ENCODE data around the gene TCF12. TPM values are rescaled to one million over a fixed set of nuclear protein-coding genes. Genes with fewer than 3 reads are reported as not detected.

Gene TCF12
- total RNA-seq, 8 experiments from 2014 or later, result 34.7 to 177 (median 99.7) TPM

DNA sequence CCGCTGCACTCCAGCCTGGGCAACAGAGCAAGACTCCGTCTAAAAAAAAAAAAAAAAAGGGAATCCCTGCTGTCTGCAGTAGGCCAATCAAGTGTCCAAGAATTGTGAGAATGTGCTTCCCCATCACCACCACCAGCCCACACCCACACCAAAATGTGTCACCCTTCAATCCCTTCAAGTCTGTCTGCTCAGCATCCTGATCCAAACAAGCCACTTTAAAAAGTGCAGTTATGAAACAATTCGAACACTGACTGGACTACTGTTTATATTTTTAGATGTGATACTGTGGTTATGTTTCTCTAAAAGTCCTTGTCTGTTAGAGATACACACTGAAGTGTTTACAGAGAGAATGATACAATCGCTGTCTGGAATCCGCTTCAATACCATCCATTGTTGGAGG, 379.8 kb downstream of the TCF12 start:
- no peak for ATAC-seq (replicated peaks in 6 of 8)
- 0 to 100% (median 100%) methylated on average over 1 to 3 of the region's 5 CpGs; no CpG with 5 or more reads in 3 of the 10 experiments for WGBS, 10 experiments
- in situ Hi-C loops (cut with MboI; ENCODE audit: low pct_unique_long_range_greater_than_20kb in 2 of 9, low sequenced_read_pairs in 9 of 9, unreplicated experiment in 9 of 9), result no loop called here
- Histone ChIP-seq H3K27ac (no peak overlapping the region), H3K4me3 (no peak overlapping the region), H3K4me1 (replicated peaks in 1 of 2) (peaks cover 0 to 4% of the 10 kb centered on the region in 2 donors)

DNA sequence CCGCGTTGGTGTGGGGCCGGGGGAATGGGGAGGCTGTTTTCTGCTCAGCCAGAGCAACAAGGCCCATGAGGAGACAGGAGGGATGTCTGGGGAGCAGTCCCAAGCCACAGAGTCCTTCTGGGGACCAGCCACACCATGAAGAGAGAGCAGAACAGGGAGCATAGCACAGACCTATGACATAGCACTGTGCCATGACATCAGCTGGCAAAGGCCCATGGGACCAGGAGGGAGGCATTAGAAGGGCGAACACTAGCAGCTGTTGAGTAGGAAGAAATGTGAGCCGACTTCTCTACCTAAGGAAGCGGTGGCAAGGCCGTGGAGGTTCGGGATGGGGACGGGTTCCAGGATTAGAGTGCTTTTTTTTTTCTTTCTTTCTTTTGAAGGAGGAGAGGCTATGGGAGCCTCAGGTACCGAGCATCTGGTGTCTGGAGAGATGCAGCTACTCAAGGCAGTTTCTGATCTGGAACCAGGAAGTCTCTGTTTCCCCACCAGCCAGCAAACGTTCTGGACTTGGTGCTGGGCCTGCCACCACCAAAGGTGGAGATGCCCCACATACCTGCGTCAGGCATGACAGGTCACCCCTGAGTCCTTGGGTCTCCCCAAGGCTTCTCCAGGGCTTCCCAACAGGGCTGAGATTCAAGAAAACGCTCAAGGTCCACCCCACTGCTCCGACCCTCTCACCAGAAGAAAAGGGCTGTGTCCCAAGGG, 380.6 kb downstream of the TCF12 start:
- no peak overlapping the region for H3K27ac ChIP-seq
- peaks cover 0 to 4% of the 10 kb centered on the region in 2 donors for H3K4me1 ChIP-seq (replicated peaks in 1 of 2)
- ATAC-seq (replicated peaks in 6 of 8), result peak in 1 of 8 experiments; percentile 34
- H3K4me3 ChIP-seq, result no peak overlapping the region
- WGBS, 10 experiments, result 31 to 100% (median 86%) methylated on average over 2 to 7 of the region's 14 CpGs
- in situ Hi-C loops (cut with MboI; ENCODE audit: low pct_unique_long_range_greater_than_20kb in 2 of 9, low sequenced_read_pairs in 9 of 9, unreplicated experiment in 9 of 9), result no loop called here

DNA sequence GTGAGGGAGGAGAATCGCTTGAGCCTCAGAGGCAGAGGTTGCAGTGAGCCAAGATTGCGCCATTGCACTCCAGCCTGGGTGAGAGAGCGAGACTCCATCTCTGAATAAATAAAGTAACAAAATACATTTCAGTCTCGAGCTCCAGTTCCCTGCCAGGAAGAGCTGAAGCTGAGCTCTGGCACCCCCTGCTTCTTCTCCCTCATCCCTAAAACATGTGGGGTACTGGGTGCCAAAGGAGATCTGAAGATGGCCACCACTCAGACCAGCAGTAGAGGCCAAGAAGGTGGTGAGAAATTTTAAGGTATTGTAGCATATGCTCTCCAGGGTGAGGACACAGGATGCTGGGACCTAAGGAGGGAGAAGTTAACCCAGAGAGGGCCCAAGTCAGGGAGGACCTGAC, 382.9 kb downstream of the TCF12 start:
- H3K27ac ChIP-seq, result no peak overlapping the region
- in situ Hi-C loops (cut with MboI; ENCODE audit: low pct_unique_long_range_greater_than_20kb in 2 of 9, low sequenced_read_pairs in 9 of 9, unreplicated experiment in 9 of 9), result loop anchor here in 3 of 9 experiments (25.0 kb wide), 2 partner anchors 164 to 814 kb away; no protein-coding TSS in a partner anchor
- 90 to 100% (median 98%) methylated on average over 2 to 4 of the region's 4 CpGs; no CpG with 5 or more reads in 5 of the 10 experiments for WGBS, 10 experiments

DNA sequence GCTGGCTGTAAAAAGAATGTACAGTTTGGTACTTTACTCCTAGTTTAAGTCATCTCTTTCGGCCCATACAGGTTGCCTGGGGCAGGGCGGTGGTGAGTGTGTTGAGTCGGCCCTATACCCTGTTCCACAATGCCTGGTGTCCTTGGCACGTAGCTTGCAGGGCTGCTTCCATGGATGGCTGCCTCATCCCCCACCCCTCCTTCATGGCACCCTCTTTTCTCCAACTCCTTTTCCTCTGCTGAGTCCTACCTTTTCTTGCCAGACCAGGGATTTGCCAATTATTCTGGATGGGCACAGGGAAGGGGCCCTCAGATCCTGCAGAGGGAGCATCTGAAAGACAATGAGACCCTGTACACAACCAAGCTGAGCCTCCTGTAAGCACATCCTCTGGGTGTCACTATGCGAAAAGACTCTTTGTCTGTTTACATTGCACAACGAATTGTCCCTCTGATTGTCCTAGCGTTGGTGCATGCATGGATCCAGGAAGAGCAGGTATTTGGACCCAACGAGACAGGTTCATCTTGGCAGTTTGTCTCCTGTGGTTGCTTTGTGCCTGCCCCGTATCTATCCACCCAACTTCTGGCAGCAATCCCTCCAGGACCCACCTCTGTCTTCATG, 384.3 kb downstream of the TCF12 start:
- ATAC-seq (replicated peaks in 6 of 8), result no peak
- in situ Hi-C loops (cut with MboI; ENCODE audit: low pct_unique_long_range_greater_than_20kb in 2 of 9, low sequenced_read_pairs in 9 of 9, unreplicated experiment in 9 of 9), result loop anchor here in 3 of 9 experiments (25.0 kb wide), 2 partner anchors 165 to 815 kb away; no protein-coding TSS in a partner anchor
- no peak overlapping the region for H3K4me3 ChIP-seq
- WGBS, 10 experiments, result 51 to 100% (median 80%) methylated on average over 1 to 6 of the region's 9 CpGs; no CpG with 5 or more reads in 3 of the 10 experiments
- H3K4me1 ChIP-seq (replicated peaks in 1 of 2), result peaks cover 0 to 5% of the 10 kb centered on the region in 2 donors
- H3K27ac ChIP-seq, result no peak overlapping the region

More for the DNA sequence above, 382.9 kb downstream of the TCF12 start:
- H3K4me3 ChIP-seq, result no peak overlapping the region
- H3K4me1 ChIP-seq (replicated peaks in 1 of 2), result peaks cover 0 to 9% of the 10 kb centered on the region in 2 donors
- no peak for ATAC-seq (replicated peaks in 6 of 8)

DNA sequence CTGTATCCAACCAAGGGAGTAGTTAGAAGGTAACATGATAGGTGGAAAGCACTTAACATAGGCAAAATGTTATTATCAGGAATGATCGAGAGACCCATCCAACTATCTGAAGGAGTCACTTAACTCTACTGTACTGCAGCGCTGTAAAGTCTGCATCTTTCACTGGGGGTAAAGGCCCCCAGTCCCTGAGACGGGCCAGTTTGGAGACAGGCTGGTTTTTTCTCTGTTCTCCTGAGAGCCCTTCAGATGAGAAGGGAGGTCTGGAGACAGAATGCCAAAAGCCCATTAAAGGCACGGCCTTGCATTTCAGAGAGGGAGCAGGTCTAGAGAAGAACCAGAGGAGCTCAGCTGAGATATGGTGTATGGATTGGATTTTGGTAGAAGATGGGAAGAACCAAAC, 386.6 kb downstream of the TCF12 start:
- peaks cover 0 to 5% of the 10 kb centered on the region in 2 donors for H3K4me1 ChIP-seq (replicated peaks in 1 of 2)
- no peak for ATAC-seq (replicated peaks in 6 of 8)
- WGBS, 10 experiments, result 73 to 100% (median 90%) methylated on average over 1 to 3 of the region's 4 CpGs; no CpG with 5 or more reads in 3 of the 10 experiments
- no peak overlapping the region for H3K4me3 ChIP-seq
- in situ Hi-C loops (cut with MboI; ENCODE audit: low pct_unique_long_range_greater_than_20kb in 2 of 9, low sequenced_read_pairs in 9 of 9, unreplicated experiment in 9 of 9), result loop anchor here in 3 of 9 experiments (25.0 kb wide), 2 partner anchors 168 to 818 kb away; no protein-coding TSS in a partner anchor
- H3K27ac ChIP-seq, result no peak overlapping the region

DNA sequence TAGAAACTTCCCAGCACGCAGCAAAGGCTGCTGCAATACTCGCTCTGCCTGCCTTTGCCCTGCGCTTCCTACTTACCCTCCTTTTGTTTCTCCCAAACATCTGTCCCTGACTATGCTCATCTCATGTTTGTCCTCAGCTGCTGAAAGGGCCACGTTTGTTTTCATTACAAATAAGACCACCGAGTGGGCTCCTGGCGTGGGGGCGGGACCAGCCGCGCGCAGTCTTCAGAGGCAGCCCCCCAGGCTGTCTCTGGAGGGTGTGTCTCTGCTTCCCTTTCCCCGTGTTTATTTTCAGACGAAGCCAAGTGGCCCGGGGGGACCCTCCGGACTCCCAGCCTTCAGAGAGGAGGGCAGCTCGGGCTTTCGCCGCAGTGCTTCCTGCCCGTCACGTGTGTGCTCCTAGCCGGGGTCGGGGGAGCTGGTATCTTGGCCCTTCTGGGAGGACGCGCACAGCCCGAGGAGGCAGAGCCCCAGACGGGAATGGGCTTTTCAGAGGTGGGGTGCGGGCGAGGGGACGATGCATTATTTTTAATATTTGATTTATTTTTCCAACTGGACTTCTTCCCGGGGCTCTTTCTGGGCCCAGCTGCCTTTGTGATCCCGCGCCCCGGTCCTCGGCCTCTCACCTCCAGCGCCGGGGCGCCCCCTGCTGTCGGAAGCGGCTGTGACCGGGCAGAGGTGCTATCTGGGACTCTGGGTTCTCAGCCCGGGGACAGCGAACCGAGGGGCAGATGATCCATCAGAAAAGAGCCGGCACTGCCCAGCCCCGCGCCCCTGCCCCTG, 387.9 kb downstream of the TCF12 start:
- Histone ChIP-seq H3K4me1 (replicated peaks in 1 of 2) (peaks cover 0 to 5% of the 10 kb centered on the region in 2 donors), H3K4me3 (peak overlapping the region; percentile 17 to 38 (median 30)), H3K27ac (peak overlapping the region in 1 of 2 donors; percentile 44)
- WGBS, 10 experiments, result 0 to 60% (median 13%) methylated on average over 1 to 10 of the region's 45 CpGs; no CpG with 5 or more reads in 3 of the 10 experiments
- in situ Hi-C loops (cut with MboI; ENCODE audit: low pct_unique_long_range_greater_than_20kb in 2 of 9, low sequenced_read_pairs in 9 of 9, unreplicated experiment in 9 of 9), result loop anchor here in 3 of 9 experiments (25.0 kb wide), 2 partner anchors 169 to 819 kb away; no protein-coding TSS in a partner anchor
- peak; percentile 81 to 96 (median 90) for ATAC-seq (replicated peaks in 6 of 8)

DNA sequence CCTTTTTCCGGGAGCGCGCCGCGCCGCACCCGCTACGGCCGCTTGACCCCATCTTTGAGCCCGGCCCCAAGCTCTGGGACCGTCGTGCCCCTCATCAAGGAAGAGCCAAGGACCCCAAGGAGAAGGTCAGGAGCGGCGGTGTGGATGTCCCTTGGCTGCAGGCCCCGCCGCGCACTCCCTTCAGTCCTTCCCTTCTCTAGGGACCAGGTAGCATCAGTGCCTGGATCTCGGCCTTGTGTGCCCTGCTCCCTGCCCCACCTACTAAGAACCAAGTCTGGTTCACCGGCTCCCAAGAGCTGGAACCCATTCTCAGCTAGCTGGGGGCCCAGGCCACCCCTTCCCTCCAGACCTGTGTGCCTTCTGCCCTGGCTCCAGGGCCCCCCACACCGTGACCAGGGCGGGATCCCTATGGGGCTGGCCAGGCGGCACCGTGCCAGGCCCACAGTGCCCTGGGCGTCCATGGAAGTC, 388.5 kb downstream of the TCF12 start:
- in situ Hi-C loops (cut with MboI; ENCODE audit: low pct_unique_long_range_greater_than_20kb in 2 of 9, low sequenced_read_pairs in 9 of 9, unreplicated experiment in 9 of 9), result loop anchor here in 3 of 9 experiments (25.0 kb wide), 2 partner anchors 170 to 820 kb away; no protein-coding TSS in a partner anchor
- Histone ChIP-seq H3K4me1 (replicated peaks in 1 of 2) (peaks cover 0 to 5% of the 10 kb centered on the region in 2 donors), H3K27ac (no peak overlapping the region), H3K4me3 (peak overlapping the region in 3 of 5 donors; percentile 30 to 38 (median 33))
- WGBS, 10 experiments, result 11 to 94% (median 83%) methylated on average over 3 to 9 of the region's 24 CpGs; no CpG with 5 or more reads in 7 of the 10 experiments
- peak; percentile 6 to 52 (median 20) for ATAC-seq (replicated peaks in 6 of 8)

DNA sequence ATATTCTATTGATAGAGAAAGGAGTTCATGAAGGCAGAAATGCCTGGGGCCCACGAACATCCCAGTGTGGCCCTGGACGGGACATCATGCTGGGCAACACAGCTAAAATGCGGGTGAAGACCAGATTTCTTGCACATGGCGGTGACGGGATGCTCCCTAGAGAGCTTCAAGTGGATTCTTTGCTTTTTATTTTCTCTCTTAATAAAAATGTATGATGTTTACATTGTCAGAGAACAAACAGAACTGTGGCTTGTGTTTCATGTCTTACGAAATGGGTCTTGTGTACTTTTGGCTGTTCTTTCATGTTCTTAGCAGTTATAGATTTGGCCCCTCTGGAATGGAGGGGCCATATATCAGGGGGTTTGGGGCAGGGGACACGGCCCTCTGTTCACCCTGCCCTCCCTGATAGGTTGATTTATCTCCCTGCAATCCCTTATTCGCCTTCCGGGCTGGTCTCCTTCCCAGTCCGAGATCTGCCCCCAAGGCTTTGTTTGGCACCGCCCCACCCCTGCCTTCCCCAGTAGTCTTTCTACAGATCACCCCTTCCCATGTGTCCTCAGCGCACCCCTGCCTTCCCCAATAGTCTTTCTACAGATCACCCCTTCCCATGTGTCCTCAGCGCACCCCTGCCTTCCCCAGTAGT, 389.2 kb downstream of the TCF12 start:
- no peak overlapping the region for H3K27ac ChIP-seq
- H3K4me3 ChIP-seq, result no peak overlapping the region
- in situ Hi-C loops (cut with MboI; ENCODE audit: low pct_unique_long_range_greater_than_20kb in 2 of 9, low sequenced_read_pairs in 9 of 9, unreplicated experiment in 9 of 9), result loop anchor here in 3 of 9 experiments (25.0 kb wide), 2 partner anchors 170 to 820 kb away; no protein-coding TSS in a partner anchor

DNA sequence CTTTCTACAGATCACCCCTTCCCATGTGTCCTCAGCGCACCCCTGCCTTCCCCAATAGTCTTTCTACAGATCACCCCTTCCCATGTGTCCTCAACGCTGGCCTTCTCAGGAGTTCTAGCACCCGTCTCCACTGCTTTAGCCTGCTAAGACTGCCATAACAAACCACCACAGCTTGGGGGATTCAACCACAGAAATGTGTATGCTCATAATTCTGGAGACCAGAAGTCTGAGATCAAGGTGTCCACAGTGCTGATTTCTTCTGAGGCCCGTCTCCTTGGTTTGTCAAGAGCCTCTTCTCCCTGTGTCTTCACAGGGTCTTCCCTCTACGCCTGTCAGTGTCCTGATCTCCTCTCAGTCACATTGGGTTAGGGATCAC, 389.7 kb downstream of the TCF12 start:
- 85 to 100% (median 100%) methylated on average over 1 to 4 of the region's 5 CpGs; no CpG with 5 or more reads in 5 of the 10 experiments for WGBS, 10 experiments
- Histone ChIP-seq H3K27ac (no peak overlapping the region), H3K4me1 (replicated peaks in 1 of 2) (peaks cover 0 to 5% of the 10 kb centered on the region in 2 donors), H3K4me3 (no peak overlapping the region)
- ATAC-seq (replicated peaks in 6 of 8), result no peak
- in situ Hi-C loops (cut with MboI; ENCODE audit: low pct_unique_long_range_greater_than_20kb in 2 of 9, low sequenced_read_pairs in 9 of 9, unreplicated experiment in 9 of 9), result loop anchor here in 3 of 9 experiments (25.0 kb wide), 2 partner anchors 171 to 821 kb away; no protein-coding TSS in a partner anchor

More for the DNA sequence above, 389.2 kb downstream of the TCF12 start:
- H3K4me1 ChIP-seq (replicated peaks in 1 of 2), result peaks cover 0 to 5% of the 10 kb centered on the region in 2 donors
- no peak for ATAC-seq (replicated peaks in 6 of 8)
- WGBS, 10 experiments, result 20 to 100% (median 80%) methylated on average over 1 to 5 of the region's 13 CpGs; no CpG with 5 or more reads in 3 of the 10 experiments

DNA sequence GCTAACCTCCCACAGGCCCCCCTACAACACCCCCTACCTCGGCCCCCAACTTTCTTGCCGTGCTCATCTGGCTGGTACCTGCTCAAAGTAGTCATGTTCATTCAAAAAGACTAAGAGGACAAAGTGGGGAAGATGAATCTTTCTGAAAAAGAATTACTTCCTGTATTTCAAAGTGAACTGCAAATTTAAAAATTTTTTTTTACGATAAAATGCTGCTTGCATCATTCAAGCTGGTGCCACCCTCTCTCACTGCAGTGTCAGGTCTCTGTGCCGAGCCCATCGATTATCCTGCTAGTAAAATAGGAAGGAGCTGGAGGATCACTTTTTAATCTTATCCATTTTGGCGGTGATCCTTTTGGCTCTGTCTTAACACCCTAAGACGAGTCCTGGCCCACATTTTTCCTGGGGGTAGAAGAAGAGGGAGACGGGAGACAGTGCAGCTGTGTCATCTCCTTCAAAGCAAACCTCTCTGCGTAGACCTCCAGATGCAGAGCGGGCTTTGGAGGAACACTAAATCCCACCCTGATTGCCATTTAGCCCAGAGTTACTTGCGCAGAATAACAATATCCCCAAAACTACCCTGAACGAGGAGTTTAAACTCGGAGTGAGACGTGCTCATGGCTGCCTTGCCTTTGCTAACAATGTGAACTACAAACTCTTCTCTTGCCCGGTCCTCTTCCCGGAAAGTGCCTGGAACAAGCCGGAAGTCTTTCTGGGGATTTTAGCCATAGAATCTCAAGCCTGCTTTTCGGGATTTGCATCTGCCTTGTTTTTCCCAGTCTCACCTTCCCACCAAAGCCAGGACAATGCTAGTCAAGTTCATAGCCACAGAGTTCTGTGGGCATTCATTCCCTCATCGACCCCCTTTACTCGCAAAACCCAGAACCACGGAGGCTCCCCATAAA, 391.7 kb downstream of the TCF12 start:
- Histone ChIP-seq H3K27ac (no peak overlapping the region), H3K4me1 (replicated peaks in 1 of 2) (peaks cover 0 to 5% of the 10 kb centered on the region in 2 donors), H3K4me3 (no peak overlapping the region)
- WGBS, 10 experiments, result 39 to 100% (median 86%) methylated on average over 1 to 10 of the region's 21 CpGs; no CpG with 5 or more reads in 1 of the 10 experiments
- ATAC-seq (replicated peaks in 6 of 8), result no peak
- in situ Hi-C loops (cut with MboI; ENCODE audit: low pct_unique_long_range_greater_than_20kb in 2 of 9, low sequenced_read_pairs in 9 of 9, unreplicated experiment in 9 of 9), result loop anchor here in 3 of 9 experiments (25.0 kb wide), 2 partner anchors 173 to 823 kb away; no protein-coding TSS in a partner anchor

DNA sequence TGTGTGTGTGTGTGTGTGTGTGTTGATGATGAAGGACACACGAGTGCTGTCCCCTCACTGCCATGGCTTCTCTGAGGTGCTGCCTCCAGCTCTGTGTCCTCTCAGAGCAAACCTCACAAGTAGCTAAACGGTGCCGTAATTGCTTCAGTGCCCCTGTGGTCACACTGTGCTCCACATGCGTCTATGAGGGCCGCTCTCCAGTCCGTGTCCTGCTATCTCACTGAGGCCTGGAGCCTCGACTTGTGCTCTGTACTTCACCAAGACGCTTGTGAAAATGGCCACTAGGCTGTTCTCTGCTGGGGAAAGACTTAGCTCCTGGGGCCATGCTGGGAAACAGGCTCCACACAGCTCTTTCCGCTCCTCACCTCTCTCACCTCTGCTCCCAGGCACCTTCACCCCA, 392.4 kb downstream of the TCF12 start:
- in situ Hi-C loops (cut with MboI; ENCODE audit: low pct_unique_long_range_greater_than_20kb in 2 of 9, low sequenced_read_pairs in 9 of 9, unreplicated experiment in 9 of 9), result loop anchor here in 3 of 9 experiments (25.0 kb wide), 2 partner anchors 174 to 824 kb away; no protein-coding TSS in a partner anchor
- H3K4me3 ChIP-seq, result no peak overlapping the region
- H3K4me1 ChIP-seq (replicated peaks in 1 of 2), result peaks cover 0 to 4% of the 10 kb centered on the region in 2 donors
- H3K27ac ChIP-seq, result no peak overlapping the region
- ATAC-seq (replicated peaks in 6 of 8), result no peak
- 91 to 100% (median 100%) methylated on average over 1 to 6 of the region's 9 CpGs; no CpG with 5 or more reads in 4 of the 10 experiments for WGBS, 10 experiments

Measured in motor neuron (in vitro differentiated cells).